Naive thymus-derived CD4-positive, alpha-beta T cell (primary cell): Measurements from ENCODE around the gene IGF2R. TPM values are rescaled to one million over a fixed set of nuclear protein-coding genes. Genes with fewer than 3 reads are reported as not detected.

Experiments used
- ATAC-seq: fragments of 150-1000 bp; cut with Tn5 transposase; 2 replicates; pipeline ENCODE4 v1.10.0; 2021; ENCODE audit warnings: mild to moderate bottlenecking, moderate library complexity
- CTCF ChIA-PET: fragments of 350-600 bp; sonication (Branson Sonifier 250); formaldehyde crosslinking; loops from one replicate; lab custom pipeline; 2021; ENCODE audit warnings: antibody characterized with exemption; lab: Charles Lee
- POLR2A ChIA-PET: fragments of 350-600 bp; sonication (Branson Sonifier 250); formaldehyde crosslinking; loops from one replicate; lab custom pipeline; 2021; ENCODE audit warnings: antibody characterized with exemption, inconsistent platforms; lab: Charles Lee
- DNase-seq, 9 donors: peaks; one replicate each; pipeline versions ENCODE4 v3.0.0 to v3.0.0-alpha.2; 2020 to 2022; ENCODE audit warnings: mixed read lengths in 1 of 9
- H3K27ac ChIP-seq: one replicate; pipeline ENCODE4 v1.7.0; 2013; ENCODE audit warnings: mild to moderate bottlenecking, low read depth, low read length, moderate library complexity
- H3K27me3 ChIP-seq, 2 donors: one replicate each; pipeline ENCODE4 v1.7.0; 2013; ENCODE audit warnings: low read length in 2 of 2, mild to moderate bottlenecking in 2 of 2, moderate library complexity in 2 of 2; ENCODE audit not compliant: control insufficient read depth in 2 of 2, insufficient read depth in 2 of 2
- H3K36me3 ChIP-seq, 3 experiments: 1 replicate in 2 of 3; 2 replicates in 1 of 3; pipeline ENCODE4 v1.7.0; 2013; ENCODE audit warnings: low read length in 3 of 3, mild to moderate bottlenecking in 3 of 3, moderate library complexity in 1 of 3; ENCODE audit not compliant: insufficient read depth in 3 of 3, control insufficient read depth in 2 of 3
- H3K4me1 ChIP-seq, 2 donors: one replicate each; pipeline ENCODE4 v1.7.0; 2013; ENCODE audit warnings: low read length in 2 of 2, mild to moderate bottlenecking in 2 of 2, moderate library complexity in 1 of 2; ENCODE audit not compliant: control insufficient read depth in 2 of 2, insufficient read depth in 2 of 2
- H3K4me3 ChIP-seq: 2 replicates; pipeline ENCODE4 v1.7.0; 2013; ENCODE audit warnings: mild to moderate bottlenecking, low read length
- H3K9me3 ChIP-seq, 3 experiments: 1 replicate in 2 of 3; 2 replicates in 1 of 3; pipeline ENCODE4 v1.7.0; 2013; ENCODE audit warnings: low read length in 3 of 3; ENCODE audit not compliant: control insufficient read depth in 2 of 3
- H3K27ac Mint-ChIP-seq, 9 donors: one replicate each; pipeline ENCODE4 v1.8.0; 2020 to 2022; ENCODE audit warnings: mixed read lengths in 9 of 9, mild to moderate bottlenecking in 8 of 9, moderate library complexity in 5 of 9, inconsistent platforms in 2 of 9
- H3K27me3 Mint-ChIP-seq, 5 donors: one replicate each; pipeline ENCODE4 v1.8.0; 2021 to 2022; ENCODE audit warnings: mixed read lengths in 5 of 5, mild to moderate bottlenecking in 1 of 5
- H3K36me3 Mint-ChIP-seq, 5 donors: one replicate each; pipeline ENCODE4 v1.8.0; 2020 to 2022; ENCODE audit warnings: mixed read lengths in 5 of 5, mild to moderate bottlenecking in 3 of 5, inconsistent platforms in 1 of 5
- H3K4me1 Mint-ChIP-seq, 7 donors: one replicate each; pipeline ENCODE4 v1.8.0; 2020 to 2022; ENCODE audit warnings: mixed read lengths in 7 of 7, mild to moderate bottlenecking in 3 of 7, inconsistent platforms in 1 of 7
- H3K4me3 Mint-ChIP-seq, 10 donors: one replicate each; pipeline ENCODE4 v1.8.0; 2020 to 2022; ENCODE audit warnings: mild to moderate bottlenecking in 10 of 10, mixed read lengths in 10 of 10, moderate library complexity in 6 of 10, inconsistent platforms in 2 of 10
- H3K9me3 Mint-ChIP-seq, 11 donors: one replicate each; pipeline ENCODE4 v1.8.0; 2020 to 2022; ENCODE audit warnings: mixed read lengths in 11 of 11, mild to moderate bottlenecking in 4 of 11, inconsistent platforms in 1 of 11, moderate library complexity in 1 of 11
- intact Hi-C, 2 donors: fragments of 100-400 bp; cut with micrococcal nuclease; formaldehyde crosslinking; loops; one replicate each; pipeline ENCODE4 v1.15.1; 2023
- polyA plus RNA-seq, 2 donors: library from polyadenylated mRNA; unstranded; fragments of 300-500 nt; fragmentation: Illumina TruSeq; gene quantifications; one replicate each; pipeline ENCODE4 v1.2.3, GENCODE V29; 2021
- total RNA-seq, 6 experiments: library from RNA in 5 of 6; stranded (reverse) in 5 of 6; gene quantifications; 1 replicate in 5 of 6; 2 replicates in 1 of 6; pipeline ENCODE4 v1.2.3 and lab custom pipeline; 2021 to 2026

The IGF2R gene
- total and polyA plus RNA-seq, 7 experiments from 2014 or later = 8.7 to 79.2 (median 70.4) TPM

DNA sequence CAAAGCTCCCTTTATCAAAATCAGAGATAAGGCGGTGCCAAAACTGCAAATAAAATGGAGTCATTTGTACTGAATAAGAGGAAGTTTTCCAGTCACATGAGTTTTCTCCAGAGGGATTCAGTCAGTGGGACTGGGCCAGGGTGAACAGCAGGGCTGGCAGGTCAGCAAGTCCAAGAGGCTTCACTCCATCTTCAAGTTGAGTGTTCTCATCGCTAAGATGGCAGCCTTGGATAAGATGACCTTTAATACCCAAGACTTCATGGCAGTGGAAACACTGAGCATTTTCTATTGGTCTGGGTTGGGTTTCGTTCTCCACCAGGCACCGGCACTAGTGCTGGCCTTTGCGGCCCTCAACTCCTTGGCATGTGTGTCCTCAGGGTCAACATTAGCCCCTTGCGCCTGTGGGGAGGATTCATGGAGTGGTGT is 29.3 kb upstream of the IGF2R start:
- intact Hi-C loops = loop anchor here in 1 of 2 donors (10.0 kb wide), 1 partner anchor 685 kb away; no protein-coding TSS in a partner anchor
- ATAC-seq (no peak), DNase-seq (no peak)
- Mint-ChIP-seq H3K9me3 (peaks cover 2 to 17% (median 5%) of the 10 kb centered on the region in 11 donors), H3K27ac (no peak overlapping the region), H3K4me1 (peaks cover 0 to 7% (median 0%) of the 10 kb centered on the region in 7 donors), H3K27me3 (peaks cover 0 to 36% (median 3%) of the 10 kb centered on the region in 5 donors), H3K4me3 (no peak overlapping the region), H3K36me3 (peaks cover 2 to 6% (median 4%) of the 10 kb centered on the region in 5 donors)
- H3K4me3 ChIP-seq = no peak overlapping the region
- ChIA-PET CTCF (no interaction called here), POLR2A (no interaction called here)
- no peaks in the 10 kb centered on the region for H3K27me3 ChIP-seq
- H3K9me3 ChIP-seq = peaks cover 0 to 8% (median 0%) of the 10 kb centered on the region in 3 experiments
- no peaks in the 10 kb centered on the region for H3K36me3 ChIP-seq
- H3K4me1 ChIP-seq = no peaks in the 10 kb centered on the region
- H3K27ac ChIP-seq = no peak overlapping the region

GRCh38 chr6:159941286-159942113 is 27.4 kb upstream of the IGF2R start:
- ChIA-PET POLR2A (no interaction called here), CTCF (interaction anchor here (1.0 to 2.4 kb wide), 6 partner anchors 10 to 768 kb away, joined by 3 to 10 read pairs (median 4); partner anchors contain the start of gene SOD2)
- intact Hi-C loops = loop anchor here (1.0 to 10.0 kb wide), 6 partner anchors 78 to 767 kb away; partner anchors contain the start of gene MRPL18 (in 1 of the 2)
- peaks cover 0 to 28% (median 3%) of the 10 kb centered on the region in 5 donors for H3K27me3 Mint-ChIP-seq
- H3K27me3 ChIP-seq = no peaks in the 10 kb centered on the region
- H3K9me3 ChIP-seq = peaks cover 0 to 5% (median 0%) of the 10 kb centered on the region in 3 experiments
- peak; percentile 85 for ATAC-seq
- DNase-seq = peak in 7 of 9 donors; percentile 23 to 55 (median 40)
- H3K4me3 Mint-ChIP-seq = no peak overlapping the region
- H3K9me3 Mint-ChIP-seq = peaks cover 3 to 28% (median 7%) of the 10 kb centered on the region in 11 donors
- H3K4me3 ChIP-seq = no peak overlapping the region
- H3K4me1 Mint-ChIP-seq = peaks cover 0 to 7% (median 0%) of the 10 kb centered on the region in 7 donors
- peaks cover 6 to 12% (median 6%) of the 10 kb centered on the region in 5 donors for H3K36me3 Mint-ChIP-seq
- H3K4me1 ChIP-seq = no peaks in the 10 kb centered on the region
- no peak overlapping the region for H3K27ac ChIP-seq
- no peaks in the 10 kb centered on the region for H3K36me3 ChIP-seq
- H3K27ac Mint-ChIP-seq = no peak overlapping the region

DNA sequence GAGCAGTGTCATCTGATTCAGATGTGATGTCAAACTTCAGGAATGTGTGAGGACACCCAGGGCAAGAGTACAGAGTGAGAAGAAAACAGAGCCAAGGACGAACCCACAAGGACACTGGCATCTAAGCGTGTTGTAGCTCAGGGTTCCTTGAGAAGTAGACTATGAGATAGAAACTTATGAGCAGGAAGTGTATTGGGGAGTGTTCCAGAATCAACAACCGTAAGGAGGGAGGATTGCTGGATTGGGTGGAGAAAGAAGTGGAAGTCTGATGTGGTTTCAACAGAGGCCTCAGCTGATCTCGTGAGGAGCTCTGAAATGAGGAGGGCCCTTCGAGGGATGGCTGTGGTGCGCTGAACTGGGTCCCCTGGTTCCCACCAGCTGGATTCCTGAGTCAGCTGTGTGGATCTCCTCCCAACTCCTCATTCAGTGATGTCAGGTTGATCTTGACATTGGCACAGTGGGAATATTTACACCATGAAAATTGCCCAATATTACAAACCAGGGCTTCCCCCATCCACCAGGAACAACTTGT is 25.7 kb upstream of the IGF2R start:
- Mint-ChIP-seq H3K27me3 (peaks cover 0 to 18% (median 3%) of the 10 kb centered on the region in 5 donors), H3K4me3 (no peak overlapping the region), H3K27ac (no peak overlapping the region), H3K36me3 (peaks cover 6 to 12% (median 6%) of the 10 kb centered on the region in 5 donors), H3K4me1 (peaks cover 0 to 7% (median 0%) of the 10 kb centered on the region in 7 donors), H3K9me3 (peaks cover 3 to 28% (median 7%) of the 10 kb centered on the region in 11 donors)
- H3K27me3 ChIP-seq = no peaks in the 10 kb centered on the region
- intact Hi-C loops = loop anchor here in 1 of 2 donors (10.0 kb wide), 1 partner anchor 688 kb away; no protein-coding TSS in a partner anchor
- CTCF ChIA-PET = interaction anchor here (0.7 to 1.3 kb wide), 2 partner anchors 21 to 222 kb away, joined by 3 to 5 read pairs; no protein-coding TSS in a partner anchor
- POLR2A ChIA-PET = no interaction called here
- ATAC-seq = no peak
- H3K27ac ChIP-seq = no peak overlapping the region
- no peak overlapping the region for H3K4me3 ChIP-seq
- no peaks in the 10 kb centered on the region for H3K36me3 ChIP-seq
- H3K4me1 ChIP-seq = no peaks in the 10 kb centered on the region
- peaks cover 0 to 5% (median 0%) of the 10 kb centered on the region in 3 experiments for H3K9me3 ChIP-seq
- DNase-seq = no peak

DNA sequence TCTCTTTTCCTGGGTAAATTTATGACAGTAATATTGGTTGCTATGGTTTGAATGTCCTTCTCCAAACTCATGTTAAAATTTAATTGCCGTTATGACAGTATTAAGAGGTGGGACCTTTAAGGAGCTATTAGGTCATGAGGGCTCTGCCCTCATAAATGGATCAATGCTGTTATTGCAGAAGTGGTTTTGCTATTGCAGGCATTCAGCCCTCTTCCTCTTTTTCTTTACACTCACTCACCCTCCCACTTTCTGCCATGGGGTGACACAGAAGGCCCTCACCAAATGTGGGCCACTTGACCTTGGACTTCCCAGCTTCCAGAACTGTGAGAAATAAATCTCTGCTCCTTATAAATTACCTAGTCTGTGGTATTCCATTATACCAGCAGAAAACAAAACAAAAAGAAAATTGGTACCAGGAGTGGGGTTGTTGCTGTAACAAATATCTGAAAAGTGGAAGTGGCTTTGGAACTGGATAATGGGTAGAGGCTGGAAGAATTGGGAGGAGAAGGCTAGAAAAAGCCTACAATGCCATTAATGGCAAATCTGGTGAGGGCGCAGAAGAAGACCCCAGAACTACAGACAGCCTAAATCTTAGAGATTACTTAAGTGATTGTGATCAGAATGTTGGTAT is 24.8 kb upstream of the IGF2R start:
- H3K4me3 ChIP-seq = no peak overlapping the region
- peaks cover 0 to 5% (median 0%) of the 10 kb centered on the region in 3 experiments for H3K9me3 ChIP-seq
- peaks cover 0 to 7% (median 0%) of the 10 kb centered on the region in 7 donors for H3K4me1 Mint-ChIP-seq
- POLR2A ChIA-PET = no interaction called here
- peaks cover 0 to 16% (median 3%) of the 10 kb centered on the region in 5 donors for H3K27me3 Mint-ChIP-seq
- no peak overlapping the region for H3K27ac Mint-ChIP-seq
- DNase-seq (no peak), ATAC-seq (peak; percentile 50)
- peaks cover 3 to 28% (median 7%) of the 10 kb centered on the region in 11 donors for H3K9me3 Mint-ChIP-seq
- H3K36me3 Mint-ChIP-seq = peaks cover 6 to 12% (median 6%) of the 10 kb centered on the region in 5 donors
- no peak overlapping the region for H3K27ac ChIP-seq
- no peaks in the 10 kb centered on the region for H3K36me3 ChIP-seq
- no peaks in the 10 kb centered on the region for H3K4me1 ChIP-seq
- H3K4me3 Mint-ChIP-seq = no peak overlapping the region
- intact Hi-C loops = loop anchor here in 1 of 2 donors (10.0 kb wide), 1 partner anchor 689 kb away; no protein-coding TSS in a partner anchor
- H3K27me3 ChIP-seq = no peaks in the 10 kb centered on the region
- CTCF ChIA-PET = interaction anchor here (0.7 to 1.3 kb wide), 2 partner anchors 20 to 223 kb away, joined by 3 to 5 read pairs; no protein-coding TSS in a partner anchor

DNA sequence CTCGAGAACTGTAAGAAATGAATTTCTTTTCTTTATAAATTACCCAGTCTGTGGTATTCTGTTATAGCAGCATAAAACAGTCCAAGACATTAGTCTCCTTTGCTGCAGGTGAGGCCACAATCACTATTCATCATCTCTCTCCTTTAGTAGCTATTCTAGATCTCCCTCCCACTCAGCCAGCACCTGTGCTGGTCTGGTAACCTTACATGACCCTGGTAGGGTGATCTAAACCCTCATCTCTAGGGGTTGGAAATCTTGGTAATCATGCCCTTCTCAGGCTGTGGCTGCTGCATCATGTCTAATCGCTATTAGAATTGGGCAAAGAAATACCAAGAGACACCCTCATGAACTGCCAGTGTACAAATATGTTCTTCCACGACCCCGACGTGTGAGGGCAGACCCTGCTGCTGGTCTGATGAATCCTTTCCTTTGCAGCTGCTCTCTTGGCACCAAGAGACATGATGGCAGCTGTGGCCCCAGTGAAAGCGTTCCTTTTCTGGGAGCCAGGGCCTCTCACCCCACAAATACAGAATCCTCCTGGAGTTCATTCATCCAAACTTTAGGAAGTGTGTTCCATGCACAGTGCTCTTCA is 23.0 kb upstream of the IGF2R start:
- no peaks in the 10 kb centered on the region for H3K27me3 ChIP-seq
- no peaks in the 10 kb centered on the region for H3K36me3 ChIP-seq
- intact Hi-C loops = loop anchor here in 1 of 2 donors (10.0 kb wide), 1 partner anchor 691 kb away; no protein-coding TSS in a partner anchor
- ChIA-PET POLR2A (no interaction called here), CTCF (no interaction called here)
- Mint-ChIP-seq H3K27ac (no peak overlapping the region), H3K4me3 (no peak overlapping the region), H3K9me3 (peaks cover 3 to 28% (median 7%) of the 10 kb centered on the region in 11 donors), H3K4me1 (peaks cover 0 to 7% (median 0%) of the 10 kb centered on the region in 7 donors), H3K36me3 (peaks cover 6 to 12% (median 6%) of the 10 kb centered on the region in 5 donors), H3K27me3 (peaks cover 0 to 18% (median 3%) of the 10 kb centered on the region in 5 donors)
- H3K27ac ChIP-seq = no peak overlapping the region
- DNase-seq (no peak), ATAC-seq (no peak)
- H3K4me1 ChIP-seq = no peaks in the 10 kb centered on the region
- peaks cover 0 to 5% (median 0%) of the 10 kb centered on the region in 3 experiments for H3K9me3 ChIP-seq
- no peak overlapping the region for H3K4me3 ChIP-seq
